ENCODE measurements around the gene SLPI. TPM values are rescaled to one million over a fixed set of nuclear protein-coding genes. Genes with fewer than 3 reads are reported as not detected.

SLPI gene
- total RNA-seq, 1 donor from 2014 or later, result 0.82 TPM

DNA sequence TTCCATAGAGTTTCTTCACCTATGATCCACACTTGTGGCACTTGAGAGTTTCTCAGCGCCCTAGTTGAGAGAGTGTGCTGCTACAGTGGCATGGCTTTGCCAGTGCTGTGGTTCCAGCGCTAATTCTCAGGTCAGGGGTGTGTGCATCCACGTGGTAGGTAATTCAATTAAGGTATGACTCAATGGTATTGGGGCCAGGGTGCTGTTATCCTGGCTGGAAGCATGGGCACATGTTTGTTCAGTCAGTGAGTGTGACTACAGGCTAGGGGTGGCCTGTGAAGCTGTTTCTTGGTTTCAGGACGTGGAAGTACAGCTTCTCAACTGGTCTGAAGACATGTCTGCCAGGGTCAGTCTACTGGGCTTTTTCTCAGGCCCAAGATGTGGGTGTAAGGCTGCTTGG is 36.2 kb downstream of the SLPI start:
- Mint-ChIP-seq H3K27me3 (ENCODE audit: unreplicated experiment) (no peaks in the 10 kb centered on the region), H3K27ac (ENCODE audit: unreplicated experiment) (no peak overlapping the region)
- TF ChIP-seq, protein P1, sequence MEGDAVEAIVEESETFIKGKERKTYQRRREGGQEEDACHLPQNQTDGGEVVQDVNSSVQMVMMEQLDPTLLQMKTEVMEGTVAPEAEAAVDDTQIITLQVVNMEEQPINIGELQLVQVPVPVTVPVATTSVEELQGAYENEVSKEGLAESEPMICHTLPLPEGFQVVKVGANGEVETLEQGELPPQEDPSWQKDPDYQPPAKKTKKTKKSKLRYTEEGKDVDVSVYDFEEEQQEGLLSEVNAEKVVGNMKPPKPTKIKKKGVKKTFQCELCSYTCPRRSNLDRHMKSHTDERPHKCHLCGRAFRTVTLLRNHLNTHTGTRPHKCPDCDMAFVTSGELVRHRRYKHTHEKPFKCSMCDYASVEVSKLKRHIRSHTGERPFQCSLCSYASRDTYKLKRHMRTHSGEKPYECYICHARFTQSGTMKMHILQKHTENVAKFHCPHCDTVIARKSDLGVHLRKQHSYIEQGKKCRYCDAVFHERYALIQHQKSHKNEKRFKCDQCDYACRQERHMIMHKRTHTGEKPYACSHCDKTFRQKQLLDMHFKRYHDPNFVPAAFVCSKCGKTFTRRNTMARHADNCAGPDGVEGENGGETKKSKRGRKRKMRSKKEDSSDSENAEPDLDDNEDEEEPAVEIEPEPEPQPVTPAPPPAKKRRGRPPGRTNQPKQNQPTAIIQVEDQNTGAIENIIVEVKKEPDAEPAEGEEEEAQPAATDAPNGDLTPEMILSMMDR (IDR thresholded peaks at IDR 0.05; ENCODE audit: unreplicated experiment), result no peak

DNA sequence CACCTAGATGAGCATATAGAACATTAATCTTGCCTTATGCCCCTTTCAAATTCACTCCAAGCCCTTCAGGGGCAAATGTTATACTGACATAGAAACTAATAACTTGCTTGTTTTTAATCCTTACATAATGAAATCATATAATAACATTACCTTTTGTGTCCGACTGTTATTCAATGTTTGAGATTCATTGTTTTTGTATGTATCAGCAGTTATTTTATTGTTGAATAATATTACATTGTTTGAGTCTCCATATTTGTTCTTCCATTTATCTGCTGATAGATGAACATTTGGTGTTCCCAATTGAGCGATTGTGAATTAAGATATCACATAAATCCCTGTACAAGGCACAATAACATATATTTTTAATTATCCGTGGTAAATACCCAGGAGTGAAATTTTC is 41.5 kb downstream of the SLPI start:
- TF ChIP-seq, protein P1 (IDR thresholded peaks at IDR 0.05; ENCODE audit: unreplicated experiment), result no peak
- H3K36me3 Mint-ChIP-seq (ENCODE audit: low read depth, unreplicated experiment), result no peaks in the 10 kb centered on the region
- H3K4me1 Mint-ChIP-seq (ENCODE audit: unreplicated experiment), result no peaks in the 10 kb centered on the region
- no peak for DNase-seq (ENCODE audit: low spot score)
- peaks cover 4% of the 10 kb centered on the region for H3K27me3 Mint-ChIP-seq (ENCODE audit: unreplicated experiment)
- H3K9me3 Mint-ChIP-seq (ENCODE audit: unreplicated experiment), result no peaks in the 10 kb centered on the region
- H3K4me3 Mint-ChIP-seq (ENCODE audit: unreplicated experiment), result no peak overlapping the region
- no peak overlapping the region for H3K27ac Mint-ChIP-seq (ENCODE audit: unreplicated experiment)

More for the DNA sequence above, 36.2 kb downstream of the SLPI start:
- Mint-ChIP-seq H3K36me3 (ENCODE audit: low read depth, unreplicated experiment) (no peaks in the 10 kb centered on the region), H3K4me1 (ENCODE audit: unreplicated experiment) (no peaks in the 10 kb centered on the region), H3K9me3 (ENCODE audit: unreplicated experiment) (no peaks in the 10 kb centered on the region), H3K4me3 (ENCODE audit: unreplicated experiment) (no peak overlapping the region)
- DNase-seq (ENCODE audit: low spot score), result no peak

DNA sequence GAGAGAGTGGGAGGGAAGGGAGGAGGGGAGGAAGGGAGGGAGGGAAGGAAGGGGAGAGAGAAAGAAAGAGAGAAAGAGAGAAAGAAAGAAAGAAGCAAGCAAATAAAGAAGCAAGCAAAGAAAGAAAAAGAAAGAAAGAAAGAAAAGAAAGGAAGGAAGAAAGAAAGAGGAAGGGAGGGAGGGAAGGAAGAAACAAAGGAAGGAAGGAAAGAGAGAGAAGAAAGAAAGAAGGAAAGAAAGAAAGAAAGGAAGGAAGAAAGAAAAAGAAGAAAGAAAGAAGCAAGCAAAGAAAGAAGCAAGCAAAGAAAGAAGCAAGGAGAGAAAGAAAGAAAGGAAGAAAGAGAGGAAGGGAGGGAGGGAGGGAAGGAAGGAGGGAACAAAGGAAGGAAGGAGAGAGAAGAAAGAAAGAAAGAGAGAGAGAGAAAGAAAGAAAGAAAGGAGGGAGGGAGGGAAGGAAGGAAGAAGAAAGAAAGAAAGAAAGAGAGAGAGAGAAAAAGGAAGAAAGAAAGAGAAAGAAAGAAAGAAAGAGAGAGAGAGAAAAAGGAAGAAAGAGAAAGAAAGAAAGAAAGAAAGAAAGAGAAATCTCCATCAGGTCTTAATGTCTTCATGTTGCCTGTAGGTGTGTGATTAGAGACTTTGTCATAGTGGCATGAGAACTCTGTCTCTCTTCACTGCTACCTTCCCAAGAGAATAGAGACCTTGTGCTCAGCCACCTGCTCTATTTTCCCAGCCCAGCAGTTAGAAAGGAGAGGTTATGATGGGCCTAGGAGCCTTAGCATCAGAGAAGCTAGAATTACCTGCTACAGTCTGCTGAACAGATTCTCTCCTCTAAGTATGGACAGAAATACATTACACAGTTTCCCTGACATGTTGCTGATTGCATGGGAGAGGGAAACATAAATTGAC is 42.5 kb downstream of the SLPI start:
- Mint-ChIP-seq H3K27me3 (ENCODE audit: unreplicated experiment) (peaks cover 4% of the 10 kb centered on the region), H3K4me1 (ENCODE audit: unreplicated experiment) (peaks cover under 1% of the 10 kb centered on the region), H3K36me3 (ENCODE audit: low read depth, unreplicated experiment) (no peaks in the 10 kb centered on the region), H3K9me3 (ENCODE audit: unreplicated experiment) (no peaks in the 10 kb centered on the region), H3K27ac (ENCODE audit: unreplicated experiment) (no peak overlapping the region), H3K4me3 (ENCODE audit: unreplicated experiment) (no peak overlapping the region)
- TF ChIP-seq, protein P1 (IDR thresholded peaks at IDR 0.05; ENCODE audit: unreplicated experiment), result no peak
- no peak for DNase-seq (ENCODE audit: low spot score)

DNA sequence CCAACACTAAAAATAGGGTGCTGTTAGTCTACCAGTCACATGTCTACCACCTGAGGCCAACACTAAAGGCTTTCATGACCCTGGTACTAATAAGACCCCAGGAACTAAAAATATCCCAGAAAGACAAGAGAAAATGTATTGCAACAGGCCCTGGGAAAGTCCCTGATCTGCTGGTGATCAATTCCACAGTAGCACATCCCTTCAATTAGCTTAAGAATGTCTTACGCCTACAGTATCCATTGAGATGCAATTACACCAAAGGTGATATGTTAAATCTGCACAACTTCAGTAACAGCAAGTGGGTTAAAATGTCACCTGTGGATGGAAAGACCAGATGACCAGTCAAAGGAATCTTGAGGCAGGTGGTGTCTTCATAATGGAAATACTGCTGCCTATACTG is 44.4 kb downstream of the SLPI start:
- Mint-ChIP-seq H3K27me3 (ENCODE audit: unreplicated experiment) (peaks cover 4% of the 10 kb centered on the region), H3K4me3 (ENCODE audit: unreplicated experiment) (no peak overlapping the region), H3K4me1 (ENCODE audit: unreplicated experiment) (peaks cover 3% of the 10 kb centered on the region), H3K9me3 (ENCODE audit: unreplicated experiment) (no peaks in the 10 kb centered on the region), H3K36me3 (ENCODE audit: low read depth, unreplicated experiment) (no peaks in the 10 kb centered on the region), H3K27ac (ENCODE audit: unreplicated experiment) (no peak overlapping the region)
- TF ChIP-seq, protein P1 (IDR thresholded peaks at IDR 0.05; ENCODE audit: unreplicated experiment), result no peak
- no peak for DNase-seq (ENCODE audit: low spot score)

DNA sequence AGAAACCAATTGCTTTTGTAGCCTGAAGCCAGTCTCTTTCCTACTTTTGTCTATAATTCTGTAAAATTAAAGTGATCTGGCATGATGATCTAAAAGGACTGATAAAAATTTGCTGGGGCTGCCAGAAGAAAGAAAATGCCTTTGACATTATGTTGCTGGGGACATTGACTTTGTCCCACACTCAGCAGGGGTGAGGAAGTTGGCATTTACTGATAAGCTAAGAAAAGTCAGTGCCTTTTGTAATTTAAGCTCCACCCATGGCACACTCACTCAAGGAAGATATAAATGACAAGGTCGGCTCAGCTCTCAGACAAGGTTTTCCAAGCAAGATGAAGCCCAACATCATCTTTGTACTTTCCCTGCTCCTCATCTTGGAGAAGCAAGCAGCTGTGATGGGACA is 47.6 kb downstream of the SLPI start, which contains the start of gene SEMG1:
TSS of gene SEMG1 (plus strand) at position 309 of the 400 bp plus-strand sequence. CDS start at position 330, 21 bp downstream.
- Mint-ChIP-seq H3K9me3 (ENCODE audit: unreplicated experiment) (no peaks in the 10 kb centered on the region), H3K27me3 (ENCODE audit: unreplicated experiment) (peaks cover 2% of the 10 kb centered on the region), H3K4me3 (ENCODE audit: unreplicated experiment) (no peak within 1 kb of the TSS), H3K36me3 (ENCODE audit: low read depth, unreplicated experiment) (no peaks in the 10 kb centered on the region), H3K4me1 (ENCODE audit: unreplicated experiment) (peaks cover 3% of the 10 kb centered on the region), H3K27ac (ENCODE audit: unreplicated experiment) (no peak within 1 kb of the TSS)
- DNase-seq (ENCODE audit: low spot score), result no peak
- TF ChIP-seq, protein P1 (IDR thresholded peaks at IDR 0.05; ENCODE audit: unreplicated experiment), result no peak
